ENCODE data around the gene AQP9. TPM values are rescaled to one million over a fixed set of nuclear protein-coding genes. Genes with fewer than 3 reads are reported as not detected.
"Not testable (repeated sequence)": the region's sequence is repeated elsewhere in the genome, so short reads cannot be mapped to it uniquely, and the experiment has no call there.

The AQP9 gene
- total RNA-seq, 1 donor from 2014 or later: not detected

DNA sequence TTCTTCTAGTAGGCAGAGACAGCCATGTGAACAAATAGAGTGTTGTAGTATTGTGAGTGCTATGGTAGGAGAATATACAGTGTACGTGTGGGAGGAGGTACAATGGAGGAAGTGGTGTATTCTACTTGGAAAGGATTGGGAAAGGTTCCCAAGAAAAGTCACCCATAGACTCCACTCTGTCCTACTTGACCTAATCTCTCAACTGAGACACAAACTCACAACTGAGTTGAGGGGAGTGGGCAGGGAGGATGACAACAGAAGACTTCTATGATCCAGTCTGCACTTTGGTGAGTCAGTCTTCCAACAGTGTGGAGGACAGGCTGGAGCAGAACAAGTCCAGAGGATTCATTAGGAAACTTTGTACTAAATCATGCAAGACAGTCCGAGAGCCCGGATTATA is 28.8 kb upstream of the AQP9 start:
- H3K4me1 Mint-ChIP-seq (ENCODE audit: unreplicated experiment): no peaks in the 10 kb centered on the region
- H3K9me3 Mint-ChIP-seq (ENCODE audit: unreplicated experiment): no peaks in the 10 kb centered on the region
- DNase-seq (ENCODE audit: low spot score): no peak
- no peaks in the 10 kb centered on the region for H3K27me3 Mint-ChIP-seq (ENCODE audit: unreplicated experiment)
- no peak overlapping the region for H3K4me3 Mint-ChIP-seq (ENCODE audit: unreplicated experiment)
- TF ChIP-seq, protein P1, sequence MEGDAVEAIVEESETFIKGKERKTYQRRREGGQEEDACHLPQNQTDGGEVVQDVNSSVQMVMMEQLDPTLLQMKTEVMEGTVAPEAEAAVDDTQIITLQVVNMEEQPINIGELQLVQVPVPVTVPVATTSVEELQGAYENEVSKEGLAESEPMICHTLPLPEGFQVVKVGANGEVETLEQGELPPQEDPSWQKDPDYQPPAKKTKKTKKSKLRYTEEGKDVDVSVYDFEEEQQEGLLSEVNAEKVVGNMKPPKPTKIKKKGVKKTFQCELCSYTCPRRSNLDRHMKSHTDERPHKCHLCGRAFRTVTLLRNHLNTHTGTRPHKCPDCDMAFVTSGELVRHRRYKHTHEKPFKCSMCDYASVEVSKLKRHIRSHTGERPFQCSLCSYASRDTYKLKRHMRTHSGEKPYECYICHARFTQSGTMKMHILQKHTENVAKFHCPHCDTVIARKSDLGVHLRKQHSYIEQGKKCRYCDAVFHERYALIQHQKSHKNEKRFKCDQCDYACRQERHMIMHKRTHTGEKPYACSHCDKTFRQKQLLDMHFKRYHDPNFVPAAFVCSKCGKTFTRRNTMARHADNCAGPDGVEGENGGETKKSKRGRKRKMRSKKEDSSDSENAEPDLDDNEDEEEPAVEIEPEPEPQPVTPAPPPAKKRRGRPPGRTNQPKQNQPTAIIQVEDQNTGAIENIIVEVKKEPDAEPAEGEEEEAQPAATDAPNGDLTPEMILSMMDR (IDR thresholded peaks at IDR 0.05; ENCODE audit: unreplicated experiment): no peak
- H3K27ac Mint-ChIP-seq (ENCODE audit: unreplicated experiment): no peak overlapping the region
- H3K36me3 Mint-ChIP-seq (ENCODE audit: low read depth, unreplicated experiment): no peaks in the 10 kb centered on the region

DNA sequence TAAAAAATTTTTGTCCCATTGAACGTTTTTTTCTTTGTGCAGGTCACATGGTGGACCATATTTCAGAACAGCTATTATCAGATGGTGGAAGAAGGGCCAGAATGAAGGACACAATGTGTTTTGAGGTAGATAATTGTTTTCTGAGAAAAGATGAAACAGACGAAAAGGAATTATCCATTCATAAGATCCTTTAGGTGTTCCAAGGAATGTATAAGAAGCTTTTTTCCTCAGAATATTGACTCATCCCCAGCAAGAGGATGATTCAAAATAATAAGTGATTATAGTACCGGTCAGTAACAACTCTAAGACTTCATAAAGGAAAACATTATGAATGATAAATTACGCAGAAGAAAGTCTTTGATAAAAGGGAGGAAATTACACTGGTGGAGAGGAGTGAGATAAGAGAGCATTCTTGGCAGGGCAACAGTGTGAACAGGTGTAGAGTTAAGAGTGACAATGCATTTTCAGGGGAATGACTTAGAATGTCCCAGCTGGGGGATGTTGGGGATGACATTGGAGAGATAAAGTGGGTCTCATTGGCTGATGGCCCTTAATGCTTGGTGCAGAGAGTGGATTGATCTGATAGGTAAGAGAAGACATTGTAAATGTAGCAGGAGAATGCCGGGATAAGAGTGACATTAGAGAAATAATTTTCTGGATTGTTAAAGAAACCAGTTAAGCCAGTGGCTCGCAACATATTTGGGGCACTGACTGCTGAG is 27.0 kb upstream of the AQP9 start:
- no peak overlapping the region for H3K4me3 Mint-ChIP-seq (ENCODE audit: unreplicated experiment)
- no peaks in the 10 kb centered on the region for H3K27me3 Mint-ChIP-seq (ENCODE audit: unreplicated experiment)
- H3K36me3 Mint-ChIP-seq (ENCODE audit: low read depth, unreplicated experiment): no peaks in the 10 kb centered on the region
- H3K27ac Mint-ChIP-seq (ENCODE audit: unreplicated experiment): no peak overlapping the region
- TF ChIP-seq, protein P1 (IDR thresholded peaks at IDR 0.05; ENCODE audit: unreplicated experiment): no peak
- no peak for DNase-seq (ENCODE audit: low spot score)
- H3K9me3 Mint-ChIP-seq (ENCODE audit: unreplicated experiment): no peaks in the 10 kb centered on the region
- no peaks in the 10 kb centered on the region for H3K4me1 Mint-ChIP-seq (ENCODE audit: unreplicated experiment)

DNA sequence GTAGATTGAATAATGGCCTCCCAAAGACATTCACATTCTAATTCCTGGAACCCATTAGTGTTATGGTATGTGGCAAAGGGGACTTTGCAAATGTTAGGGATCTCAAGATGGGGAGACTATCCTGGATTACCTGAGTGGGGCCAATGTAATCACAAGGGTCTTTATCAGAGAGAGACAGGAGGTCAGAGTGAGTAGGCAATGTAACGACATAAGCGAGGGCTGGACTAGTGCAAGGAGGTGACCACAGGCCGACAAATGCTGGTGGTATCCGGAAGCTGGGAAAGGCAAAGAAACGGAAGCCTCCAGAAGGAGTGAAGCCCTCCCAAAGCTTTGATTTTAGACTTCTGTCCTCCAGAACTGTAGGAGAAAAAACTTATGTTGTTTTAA is 26.5 kb upstream of the AQP9 start:
- no peaks in the 10 kb centered on the region for H3K27me3 Mint-ChIP-seq (ENCODE audit: unreplicated experiment)
- H3K36me3 Mint-ChIP-seq (ENCODE audit: low read depth, unreplicated experiment): no peaks in the 10 kb centered on the region
- no peak overlapping the region for H3K27ac Mint-ChIP-seq (ENCODE audit: unreplicated experiment)
- no peaks in the 10 kb centered on the region for H3K9me3 Mint-ChIP-seq (ENCODE audit: unreplicated experiment)
- DNase-seq (ENCODE audit: low spot score): no peak
- H3K4me3 Mint-ChIP-seq (ENCODE audit: unreplicated experiment): no peak overlapping the region
- no peaks in the 10 kb centered on the region for H3K4me1 Mint-ChIP-seq (ENCODE audit: unreplicated experiment)
- TF ChIP-seq, protein P1 (IDR thresholded peaks at IDR 0.05; ENCODE audit: unreplicated experiment): no peak

DNA sequence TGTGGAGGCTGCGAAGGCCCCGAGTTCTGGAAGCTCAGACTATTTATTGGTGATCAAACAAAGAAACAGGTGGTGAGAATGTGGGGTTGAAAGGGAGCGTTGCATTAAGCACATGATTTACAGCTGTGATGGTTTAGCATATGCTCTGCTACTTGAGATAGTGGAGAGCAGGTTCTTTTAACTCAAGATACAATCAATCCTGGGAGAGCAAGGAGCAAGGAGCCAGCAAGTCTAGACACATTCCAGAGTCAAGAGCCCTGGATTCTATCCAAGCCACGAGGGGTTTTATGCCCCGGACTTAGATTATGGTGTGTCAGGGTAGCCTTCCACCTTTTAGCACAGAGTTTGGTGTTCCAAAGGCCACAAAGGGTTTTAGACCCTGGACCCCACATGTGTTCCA is 24.8 kb upstream of the AQP9 start:
- H3K27me3 Mint-ChIP-seq (ENCODE audit: unreplicated experiment): not testable (repeated sequence)

DNA sequence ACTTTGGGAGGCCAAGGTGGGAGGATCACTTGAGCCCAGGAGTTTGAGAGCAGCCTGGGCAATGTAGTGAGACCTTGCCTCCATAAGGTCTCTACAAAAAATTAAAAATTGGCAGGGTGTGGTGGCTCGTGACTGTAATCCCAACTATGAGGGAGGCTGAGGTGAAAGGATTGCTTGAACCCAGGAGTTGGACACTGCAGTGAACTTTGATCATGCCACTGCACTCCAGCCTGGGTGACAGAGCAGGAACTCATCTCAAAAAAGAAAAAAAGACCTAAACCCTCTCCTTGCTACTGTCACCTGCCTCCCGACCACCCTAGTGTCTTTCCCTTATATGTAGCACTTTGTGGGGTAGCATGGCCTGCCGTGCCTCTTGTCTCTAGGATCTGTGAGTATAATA is 23.8 kb upstream of the AQP9 start:
- Mint-ChIP-seq H3K27ac (ENCODE audit: unreplicated experiment) (no peak overlapping the region), H3K4me1 (ENCODE audit: unreplicated experiment) (no peaks in the 10 kb centered on the region)

More for the DNA sequence above, 24.8 kb upstream of the AQP9 start:
- H3K36me3 Mint-ChIP-seq (ENCODE audit: low read depth, unreplicated experiment); DNase-seq (ENCODE audit: low spot score); H3K9me3 Mint-ChIP-seq (ENCODE audit: unreplicated experiment); H3K4me1 Mint-ChIP-seq (ENCODE audit: unreplicated experiment); H3K27ac Mint-ChIP-seq (ENCODE audit: unreplicated experiment); H3K4me3 Mint-ChIP-seq (ENCODE audit: unreplicated experiment): not testable (repeated sequence)

More for the DNA sequence above, 23.8 kb upstream of the AQP9 start:
- no peaks in the 10 kb centered on the region for H3K36me3 Mint-ChIP-seq (ENCODE audit: low read depth, unreplicated experiment)
- DNase-seq (ENCODE audit: low spot score): no peak
- no peaks in the 10 kb centered on the region for H3K9me3 Mint-ChIP-seq (ENCODE audit: unreplicated experiment)
- no peaks in the 10 kb centered on the region for H3K27me3 Mint-ChIP-seq (ENCODE audit: unreplicated experiment)
- no peak overlapping the region for H3K4me3 Mint-ChIP-seq (ENCODE audit: unreplicated experiment)
- TF ChIP-seq, protein P1 (IDR thresholded peaks at IDR 0.05; ENCODE audit: unreplicated experiment): no peak

Measured in endothelial cell (in vitro differentiated cells).